Measurements from ENCODE around the gene MOGAT2.
A peak's percentile ranks its signal among the peaks of the same experiment; 100 is the strongest.

MOGAT2 gene

GRCh38 chr11:75762158-75762557 is 44.5 kb downstream of the MOGAT2 start:
- peaks cover 1% of the 10 kb centered on the region for H3K4me1 Mint-ChIP-seq (ENCODE audit: low read depth)
- H3K27ac Mint-ChIP-seq, result no peak overlapping the region
- no peaks in the 10 kb centered on the region for H3K9me3 Mint-ChIP-seq (ENCODE audit: low read depth)
- H3K27me3 Mint-ChIP-seq, result no peaks in the 10 kb centered on the region
- H3K4me3 Mint-ChIP-seq, result no peak overlapping the region
- no peaks in the 10 kb centered on the region for H3K36me3 Mint-ChIP-seq

DNA sequence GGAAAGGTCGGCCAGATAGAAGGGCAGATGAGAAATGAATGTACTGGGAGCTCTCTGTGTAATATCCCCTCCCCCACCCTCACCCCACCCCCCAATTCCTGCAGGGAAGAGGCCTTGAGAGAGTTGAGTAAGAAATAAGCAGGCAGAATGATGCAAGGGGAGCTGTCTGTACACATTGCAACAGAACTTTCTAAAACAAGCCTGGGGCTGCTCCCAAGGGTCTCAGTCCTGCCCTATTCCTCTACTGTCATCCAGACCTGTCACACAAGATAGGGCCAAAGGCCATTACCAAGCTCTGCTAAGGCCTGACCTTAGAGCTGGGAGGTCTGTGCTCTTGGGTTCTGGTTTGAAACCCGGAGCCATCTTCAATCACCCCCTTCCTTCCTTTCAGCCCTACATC is 45.2 kb downstream of the MOGAT2 start:
- peaks cover 9% of the 10 kb centered on the region for H3K4me1 Mint-ChIP-seq (ENCODE audit: low read depth)
- H3K4me3 Mint-ChIP-seq, result no peak overlapping the region
- no peak overlapping the region for H3K27ac Mint-ChIP-seq
- no peaks in the 10 kb centered on the region for H3K27me3 Mint-ChIP-seq
- no peaks in the 10 kb centered on the region for H3K36me3 Mint-ChIP-seq
- no peaks in the 10 kb centered on the region for H3K9me3 Mint-ChIP-seq (ENCODE audit: low read depth)

GRCh38 chr11:75763846-75764245 is 46.2 kb downstream of the MOGAT2 start:
- H3K27ac Mint-ChIP-seq, result no peak overlapping the region
- no peaks in the 10 kb centered on the region for H3K9me3 Mint-ChIP-seq (ENCODE audit: low read depth)
- peaks cover 12% of the 10 kb centered on the region for H3K4me1 Mint-ChIP-seq (ENCODE audit: low read depth)
- H3K27me3 Mint-ChIP-seq, result no peaks in the 10 kb centered on the region
- no peak overlapping the region for H3K4me3 Mint-ChIP-seq
- H3K36me3 Mint-ChIP-seq, result no peaks in the 10 kb centered on the region

DNA sequence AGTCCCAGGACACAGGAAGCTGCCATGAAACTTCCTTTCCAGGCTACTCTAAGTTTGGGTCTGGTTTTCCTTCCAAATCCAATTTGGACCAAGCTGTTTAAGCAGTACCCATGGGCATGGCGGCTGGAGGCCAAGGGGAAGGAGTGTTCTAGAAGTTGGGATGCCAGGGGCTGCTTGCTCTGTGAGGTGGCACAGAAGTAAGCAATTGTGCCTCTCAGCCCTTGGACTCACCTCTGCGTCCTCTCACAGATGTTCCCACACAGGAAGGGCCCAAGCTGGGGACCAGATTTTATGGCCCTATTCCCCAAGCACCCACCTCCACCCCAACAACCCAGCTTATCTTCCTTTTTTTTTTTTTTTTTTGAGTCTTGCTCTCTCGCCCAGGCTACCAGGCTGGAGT is 47.5 kb downstream of the MOGAT2 start:
- H3K27ac Mint-ChIP-seq, result no peak overlapping the region
- H3K36me3 Mint-ChIP-seq, result no peaks in the 10 kb centered on the region
- H3K9me3 Mint-ChIP-seq (ENCODE audit: low read depth), result no peaks in the 10 kb centered on the region
- H3K27me3 Mint-ChIP-seq, result peaks cover 4% of the 10 kb centered on the region
- peaks cover 22% of the 10 kb centered on the region for H3K4me1 Mint-ChIP-seq (ENCODE audit: low read depth)
- no peak overlapping the region for H3K4me3 Mint-ChIP-seq

GRCh38 chr11:75766443-75767227 is 49.0 kb downstream of the MOGAT2 start:
- H3K4me1 Mint-ChIP-seq (ENCODE audit: low read depth), result peaks cover 25% of the 10 kb centered on the region
- no peak overlapping the region for H3K4me3 Mint-ChIP-seq
- H3K36me3 Mint-ChIP-seq, result no peaks in the 10 kb centered on the region
- peaks cover 5% of the 10 kb centered on the region for H3K27me3 Mint-ChIP-seq
- no peak overlapping the region for H3K27ac Mint-ChIP-seq
- H3K9me3 Mint-ChIP-seq (ENCODE audit: low read depth), result no peaks in the 10 kb centered on the region

GRCh38 chr11:75767228-75767572 is 49.6 kb downstream of the MOGAT2 start:
- H3K36me3 Mint-ChIP-seq, result no peaks in the 10 kb centered on the region
- H3K4me1 Mint-ChIP-seq (ENCODE audit: low read depth), result peaks cover 25% of the 10 kb centered on the region
- no peaks in the 10 kb centered on the region for H3K9me3 Mint-ChIP-seq (ENCODE audit: low read depth)
- peak overlapping the region; percentile 7 for H3K4me3 Mint-ChIP-seq
- H3K27me3 Mint-ChIP-seq, result peaks cover 5% of the 10 kb centered on the region
- no peak overlapping the region for H3K27ac Mint-ChIP-seq

GRCh38 chr11:75767793-75768111 is 50.1 kb downstream of the MOGAT2 start:
- no peaks in the 10 kb centered on the region for H3K9me3 Mint-ChIP-seq (ENCODE audit: low read depth)
- H3K4me1 Mint-ChIP-seq (ENCODE audit: low read depth), result peaks cover 25% of the 10 kb centered on the region
- H3K4me3 Mint-ChIP-seq, result peak overlapping the region; percentile 79
- H3K27me3 Mint-ChIP-seq, result peaks cover 5% of the 10 kb centered on the region
- no peaks in the 10 kb centered on the region for H3K36me3 Mint-ChIP-seq
- H3K27ac Mint-ChIP-seq, result peak overlapping the region; percentile 66

GRCh38 chr11:75768112-75768908 is 50.7 kb downstream of the MOGAT2 start, which contains the start of gene DGAT2:
DGAT2 (plus strand) TSS chr11:75768778; CDS start chr11:75768992, 214 bp downstream.
- Mint-ChIP-seq H3K27ac (peak within 1 kb of the TSS; percentile 66), H3K4me3 (peak within 1 kb of the TSS; percentile 79), H3K4me1 (ENCODE audit: low read depth) (peaks cover 25% of the 10 kb centered on the region), H3K36me3 (no peaks in the 10 kb centered on the region), H3K27me3 (peaks cover 5% of the 10 kb centered on the region), H3K9me3 (ENCODE audit: low read depth) (no peaks in the 10 kb centered on the region)

- H3K4me1 Mint-ChIP-seq (ENCODE audit: low read depth), result peaks cover 28% of the 10 kb centered on the region
- peaks cover 5% of the 10 kb centered on the region for H3K27me3 Mint-ChIP-seq
- H3K4me3 Mint-ChIP-seq, result peak overlapping the region; percentile 70
- no peaks in the 10 kb centered on the region for H3K36me3 Mint-ChIP-seq
- no peaks in the 10 kb centered on the region for H3K9me3 Mint-ChIP-seq (ENCODE audit: low read depth)
- H3K27ac Mint-ChIP-seq, result no peak overlapping the region
These were observed 51.5 kb downstream of the MOGAT2 start for GRCh38 chr11:75768909-75769771.

DNA sequence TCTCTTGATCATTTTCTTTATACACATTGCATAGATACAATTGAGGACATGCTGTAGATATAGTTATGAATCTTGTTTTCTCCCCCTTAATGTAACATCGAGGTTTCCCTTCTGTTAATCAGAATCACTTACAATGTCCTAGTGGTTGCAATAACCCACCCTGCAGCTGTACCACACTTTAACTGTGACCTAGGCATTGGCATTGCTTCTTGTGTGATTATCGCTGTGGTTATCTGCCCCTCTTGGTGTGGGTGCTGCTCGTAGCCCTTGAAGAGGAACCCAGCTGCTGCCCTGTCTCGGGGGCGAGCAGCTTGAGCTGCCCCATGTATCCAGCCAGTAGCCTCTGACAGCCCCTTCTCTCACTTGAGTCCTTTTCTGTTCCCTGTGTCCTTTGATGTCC is 52.5 kb downstream of the MOGAT2 start:
- H3K4me1 Mint-ChIP-seq (ENCODE audit: low read depth), result peaks cover 28% of the 10 kb centered on the region

DNA sequence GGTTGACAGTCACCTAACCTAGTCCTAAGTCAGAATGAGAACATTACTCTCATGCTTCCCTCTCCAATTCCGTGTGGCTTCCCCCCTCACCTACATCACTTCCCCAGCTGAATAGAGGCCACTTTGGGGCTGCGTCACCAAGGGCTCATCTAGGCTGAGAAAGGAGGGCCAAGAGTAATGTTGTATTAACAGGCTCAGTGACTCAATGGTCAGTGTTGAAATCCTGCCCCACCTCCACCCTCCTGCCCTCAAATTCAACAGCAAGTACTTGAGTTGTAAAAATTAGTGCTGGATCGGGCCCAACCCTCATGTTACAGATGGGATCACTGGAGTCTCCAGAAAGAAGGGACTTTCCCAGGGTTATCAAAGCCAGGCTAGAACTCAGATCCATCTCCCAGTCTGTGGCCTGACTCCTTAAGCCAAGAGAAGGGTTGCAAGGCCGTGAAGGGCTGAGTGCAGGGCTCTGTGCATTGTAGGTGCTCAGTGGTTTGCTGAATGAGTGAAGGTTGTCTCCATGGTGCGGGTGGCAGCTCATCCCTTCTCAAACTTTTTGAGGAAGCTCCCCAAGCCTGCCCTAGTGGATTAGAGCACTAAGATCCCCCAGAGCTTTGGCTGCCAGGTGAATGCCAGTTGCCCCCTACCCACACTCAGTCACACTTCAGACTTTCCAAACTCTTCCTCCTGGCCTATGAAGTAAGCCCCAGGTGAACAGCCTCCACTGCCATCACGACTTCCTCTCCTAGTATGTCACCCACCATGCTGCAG is 54.2 kb downstream of the MOGAT2 start:
- H3K4me1 Mint-ChIP-seq (ENCODE audit: low read depth), result peaks cover 28% of the 10 kb centered on the region
- peaks cover 5% of the 10 kb centered on the region for H3K27me3 Mint-ChIP-seq
- H3K27ac Mint-ChIP-seq, result no peak overlapping the region
- H3K4me3 Mint-ChIP-seq, result no peak overlapping the region
- H3K9me3 Mint-ChIP-seq (ENCODE audit: low read depth), result no peaks in the 10 kb centered on the region
- H3K36me3 Mint-ChIP-seq, result no peaks in the 10 kb centered on the region

More for the DNA sequence above, 52.5 kb downstream of the MOGAT2 start:
- Mint-ChIP-seq H3K36me3 (no peaks in the 10 kb centered on the region), H3K9me3 (ENCODE audit: low read depth) (no peaks in the 10 kb centered on the region), H3K4me3 (peak overlapping the region; percentile 70), H3K27me3 (peaks cover 5% of the 10 kb centered on the region), H3K27ac (peak overlapping the region; percentile 11)

DNA sequence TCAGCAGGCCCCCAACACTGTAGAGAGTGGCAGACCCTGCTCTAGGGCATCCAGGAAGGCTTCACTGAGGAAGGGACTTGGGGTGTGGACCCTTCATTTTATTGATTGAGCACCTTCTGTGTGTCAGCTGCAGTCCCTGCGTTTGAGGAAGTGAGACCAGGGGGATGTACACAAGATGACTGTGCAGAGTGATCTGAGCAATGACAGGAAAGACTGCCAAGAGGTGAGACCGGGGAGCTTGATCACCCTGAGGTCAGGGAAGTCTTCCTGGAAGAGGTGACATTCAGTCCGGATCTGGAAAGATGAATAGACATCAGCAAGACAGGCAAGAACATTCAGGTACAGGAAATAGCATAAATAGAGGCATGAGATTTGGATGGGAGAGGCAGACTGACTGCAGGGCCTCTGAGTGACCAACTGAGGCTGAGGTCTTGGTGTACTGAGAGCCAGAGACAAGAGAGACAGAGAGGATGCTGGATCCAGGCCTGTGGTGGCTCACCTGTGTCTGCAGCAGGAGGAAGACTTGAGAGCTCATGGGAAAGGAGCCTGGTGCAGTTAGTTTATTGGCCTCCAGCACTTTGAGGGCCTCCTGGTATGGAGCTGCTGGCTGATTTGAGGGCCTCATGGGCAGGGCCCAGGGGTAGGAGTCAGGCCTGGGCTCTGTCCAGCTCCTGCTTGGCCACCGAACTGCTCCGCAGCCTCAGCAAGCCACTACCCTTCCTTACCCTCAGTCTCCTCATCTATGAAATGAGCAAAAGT is 56.1 kb downstream of the MOGAT2 start:
- Mint-ChIP-seq H3K9me3 (ENCODE audit: low read depth) (no peaks in the 10 kb centered on the region), H3K4me3 (no peak overlapping the region), H3K27ac (no peak overlapping the region), H3K36me3 (no peaks in the 10 kb centered on the region), H3K27me3 (peaks cover 5% of the 10 kb centered on the region), H3K4me1 (ENCODE audit: low read depth) (peaks cover 16% of the 10 kb centered on the region)

GRCh38 chr11:75775056-75775455 is 57.4 kb downstream of the MOGAT2 start:
- no peaks in the 10 kb centered on the region for H3K36me3 Mint-ChIP-seq
- peaks cover 2% of the 10 kb centered on the region for H3K27me3 Mint-ChIP-seq
- H3K9me3 Mint-ChIP-seq (ENCODE audit: low read depth), result no peaks in the 10 kb centered on the region
- peaks cover 6% of the 10 kb centered on the region for H3K4me1 Mint-ChIP-seq (ENCODE audit: low read depth)
- no peak overlapping the region for H3K4me3 Mint-ChIP-seq
- no peak overlapping the region for H3K27ac Mint-ChIP-seq

DNA sequence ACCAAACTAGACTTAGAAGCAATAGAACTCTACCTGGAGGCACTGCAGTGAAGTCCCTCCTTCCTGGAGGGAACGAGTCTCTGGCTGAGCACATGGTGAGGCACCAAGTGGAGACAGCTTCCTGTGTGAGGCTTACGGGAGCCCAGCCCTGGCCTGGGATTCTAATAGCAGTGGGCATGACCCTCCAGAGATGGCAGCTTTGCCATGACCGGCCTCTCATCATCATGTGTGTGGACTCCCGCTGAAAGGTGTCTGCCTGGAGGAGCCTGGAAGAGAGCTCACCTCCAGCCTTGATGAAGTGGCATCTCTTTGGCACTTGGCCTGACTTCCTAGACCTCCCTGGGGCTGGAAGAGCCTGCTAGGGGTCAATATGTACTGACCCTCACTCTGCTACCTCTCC is 58.9 kb downstream of the MOGAT2 start:
- Mint-ChIP-seq H3K27ac (no peak overlapping the region), H3K27me3 (no peaks in the 10 kb centered on the region), H3K4me1 (ENCODE audit: low read depth) (peaks cover 3% of the 10 kb centered on the region), H3K4me3 (no peak overlapping the region), H3K36me3 (no peaks in the 10 kb centered on the region), H3K9me3 (ENCODE audit: low read depth) (no peaks in the 10 kb centered on the region)

Measured in activated naive CD8-positive, alpha-beta T cell (primary cell).